HEK293 (cell line): ENCODE data around the gene CLDN6.

Source experiments
- MZF1 ChIP-seq: fragments of 450-650 bp; formaldehyde crosslinking; IDR thresholded peaks from 2 replicates; pipeline ENCODE4 v1.5.1; 2017; ENCODE audit warnings: missing biosample characterization, missing genetic modification characterization, borderline replicate concordance
- RBAK ChIP-seq: fragments of 450-650 bp; formaldehyde crosslinking; IDR thresholded peaks from 2 replicates; pipeline ENCODE4 v1.5.1; 2016; ENCODE audit warnings: missing biosample characterization, missing genetic modification characterization
- SCRT2 ChIP-seq: fragments of 450-650 bp; formaldehyde crosslinking; IDR thresholded peaks from 2 replicates; pipeline ENCODE4 v1.5.1; 2016; ENCODE audit warnings: missing biosample characterization, missing genetic modification characterization
- ZFP37 ChIP-seq: fragments of 450-650 bp; formaldehyde crosslinking; IDR thresholded peaks from 2 replicates; pipeline ENCODE4 v1.5.1; 2016; ENCODE audit warnings: missing biosample characterization, missing genetic modification characterization
- ZNF146 ChIP-seq: fragments of 450-650 bp; formaldehyde crosslinking; IDR thresholded peaks from 2 replicates; pipeline ENCODE4 v1.5.1; 2016; ENCODE audit warnings: missing biosample characterization, missing genetic modification characterization
- ZNF202 ChIP-seq: fragments of 450-650 bp; formaldehyde crosslinking; IDR thresholded peaks from 2 replicates; pipeline ENCODE4 v1.5.1; 2016; ENCODE audit warnings: missing biosample characterization, missing genetic modification characterization, borderline replicate concordance
- ZNF266 ChIP-seq: fragments of 450-650 bp; formaldehyde crosslinking; IDR thresholded peaks from 2 replicates; pipeline ENCODE4 v1.5.1; 2016; ENCODE audit warnings: missing biosample characterization, missing genetic modification characterization, low read depth
- ZNF366 ChIP-seq: fragments of 450-650 bp; formaldehyde crosslinking; conservative IDR thresholded peaks from 2 replicates; pipeline ENCODE4 v1.5.1; 2016; ENCODE audit warnings: missing biosample characterization, missing genetic modification characterization
- ZNF37A ChIP-seq: fragments of 450-650 bp; IDR thresholded peaks from 2 replicates; pipeline ENCODE4 v1.5.1; 2018; ENCODE audit warnings: missing biosample characterization, missing genetic modification characterization
- ZNF433 ChIP-seq: fragments of 450-650 bp; formaldehyde crosslinking; IDR thresholded peaks from 2 replicates; pipeline ENCODE4 v1.5.1; 2016; ENCODE audit warnings: missing biosample characterization, missing genetic modification characterization, low read depth
- ZNF473 ChIP-seq: fragments of 450-650 bp; formaldehyde crosslinking; IDR thresholded peaks from 2 replicates; pipeline ENCODE4 v1.5.1; 2017; ENCODE audit warnings: missing biosample characterization, missing genetic modification characterization
- ZNF558 ChIP-seq: fragments of 450-650 bp; formaldehyde crosslinking; IDR thresholded peaks from 2 replicates; pipeline ENCODE4 v1.5.1; 2016; ENCODE audit warnings: missing biosample characterization, missing genetic modification characterization
- ZNF600 ChIP-seq: fragments of 450-650 bp; formaldehyde crosslinking; IDR thresholded peaks from 2 replicates; pipeline ENCODE4 v1.5.1; 2016; ENCODE audit warnings: missing biosample characterization, missing genetic modification characterization
- ZNF621 ChIP-seq: fragments of 450-650 bp; formaldehyde crosslinking; IDR thresholded peaks from 2 replicates; pipeline ENCODE4 v1.5.1; 2017; ENCODE audit warnings: missing biosample characterization, missing genetic modification characterization
- ZNF660 ChIP-seq: fragments of 450-650 bp; IDR thresholded peaks from 2 replicates; pipeline ENCODE4 v1.5.1; 2018; ENCODE audit warnings: missing biosample characterization, mild to moderate bottlenecking, missing genetic modification characterization
- ZNF792 ChIP-seq: fragments of 450-650 bp; formaldehyde crosslinking; IDR thresholded peaks from 2 replicates; pipeline ENCODE4 v1.5.1; 2016; ENCODE audit warnings: missing biosample characterization, missing genetic modification characterization
- ZSCAN16 ChIP-seq: fragments of 450-650 bp; formaldehyde crosslinking; IDR thresholded peaks from 2 replicates; pipeline ENCODE4 v1.5.1; 2016; ENCODE audit warnings: missing biosample characterization, missing genetic modification characterization
- ZSCAN30 ChIP-seq: fragments of 450-650 bp; IDR thresholded peaks from 2 replicates; pipeline ENCODE4 v1.5.1; 2018; ENCODE audit warnings: missing biosample characterization, mild to moderate bottlenecking, missing genetic modification characterization, moderate library complexity
- TF ChIP-seq, protein P1 (sequence below): fragments of 450-650 bp; formaldehyde crosslinking; IDR thresholded peaks from 2 replicates; pipeline ENCODE4 v1.5.1; 2016; ENCODE audit warnings: missing biosample characterization, missing genetic modification characterization, borderline replicate concordance
- TF ChIP-seq, protein P2 (sequence below): fragments of 450-650 bp; formaldehyde crosslinking; IDR thresholded peaks from 2 replicates; pipeline ENCODE4 v1.5.1; 2017; ENCODE audit warnings: missing biosample characterization, mild to moderate bottlenecking, missing genetic modification characterization, moderate library complexity
- TF ChIP-seq, protein P3 (sequence below): fragments of 450-650 bp; formaldehyde crosslinking; IDR thresholded peaks from 2 replicates; pipeline ENCODE4 v1.5.1; 2016; ENCODE audit warnings: missing biosample characterization, missing genetic modification characterization
- TF ChIP-seq, protein P4 (sequence below): fragments of 450-650 bp; formaldehyde crosslinking; IDR thresholded peaks from 2 replicates; pipeline ENCODE4 v1.5.1; 2017; ENCODE audit warnings: missing biosample characterization, missing genetic modification characterization
- TF ChIP-seq, protein P5 (sequence below): fragments of 450-650 bp; formaldehyde crosslinking; IDR thresholded peaks from 2 replicates; pipeline ENCODE4 v1.5.1; 2016; ENCODE audit warnings: missing biosample characterization, missing genetic modification characterization, low read depth
- TF ChIP-seq, protein P6 (sequence below): fragments of 450-650 bp; formaldehyde crosslinking; IDR thresholded peaks from 2 replicates; pipeline ENCODE4 v1.5.1; 2016; ENCODE audit warnings: missing biosample characterization, missing genetic modification characterization
- TF ChIP-seq, protein P7 (sequence below): fragments of 450-650 bp; formaldehyde crosslinking; optimal IDR thresholded peaks from 2 replicates; pipeline ENCODE3; 2016; ENCODE audit warnings: missing biosample characterization, mild to moderate bottlenecking, missing genetic modification characterization

The CLDN6 gene

DNA sequence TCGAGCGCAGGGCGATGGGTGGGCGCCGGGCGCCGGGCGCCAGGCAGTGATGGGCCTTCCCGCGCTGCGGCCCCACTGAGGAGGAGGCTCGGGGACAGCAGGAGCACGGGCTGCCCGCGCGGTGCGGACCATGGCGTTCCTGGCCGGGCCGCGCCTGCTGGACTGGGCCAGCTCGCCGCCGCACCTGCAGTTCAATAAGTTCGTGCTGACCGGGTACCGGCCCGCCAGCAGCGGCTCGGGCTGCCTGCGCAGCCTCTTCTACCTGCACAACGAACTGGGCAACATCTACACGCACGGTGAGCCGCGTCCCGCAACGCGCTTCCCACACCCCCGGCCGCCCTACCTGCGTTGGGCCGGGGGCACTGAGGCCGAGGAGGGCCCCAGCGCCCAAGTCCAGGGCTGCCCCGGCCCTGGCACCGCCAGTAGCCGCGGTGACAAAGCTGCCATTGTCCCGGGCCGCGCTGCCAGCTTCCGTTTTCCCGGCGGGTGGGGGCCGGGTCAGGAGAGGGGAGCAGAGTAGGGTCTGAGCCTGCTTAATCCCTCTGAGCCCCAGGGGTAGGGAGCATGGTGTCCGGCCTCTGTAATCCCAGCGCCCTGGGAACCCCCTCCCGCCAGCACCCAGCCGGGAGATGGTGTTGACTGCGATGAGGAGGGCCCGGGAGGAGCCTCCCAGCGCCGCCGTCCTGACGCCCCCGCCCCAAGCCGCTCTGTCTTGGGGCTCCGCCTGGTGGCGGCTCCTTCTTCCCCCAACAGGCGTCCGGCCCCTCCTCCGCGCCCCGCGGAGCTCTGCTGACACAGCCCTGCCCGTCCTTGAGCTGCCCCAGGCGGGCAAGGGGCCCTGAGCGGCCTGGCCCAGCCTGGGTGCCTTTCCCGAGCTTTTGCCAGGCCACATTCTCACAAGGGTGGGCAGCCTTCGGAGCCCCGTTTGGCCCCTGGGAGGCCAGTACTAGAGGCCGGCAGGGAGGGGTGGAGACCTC is 48.1 kb downstream of the CLDN6 start (continued):
- TF ChIP-seq ZNF600 (tag by site-specific recombination) (peak; percentile 71), ZNF37A (no peak), SCRT2 (tag by site-specific recombination) (peak; percentile 73), ZNF266 (tag by site-specific recombination) (no peak), ZNF621 (no peak), ZSCAN16 (tag by site-specific recombination) (no peak), ZNF146 (tag by site-specific recombination) (no peak; the same call in none of the 2 replicates), ZNF366 (tag by site-specific recombination) (no peak), ZNF792 (tag by site-specific recombination) (no peak), ZNF473 (tag by site-specific recombination) (no peak), MZF1 (tag by site-specific recombination) (0 out of 2 replicates have a peak, but pooled peaks have one; percentile 18), RBAK (tag by site-specific recombination) (no peak), ZNF558 (tag by site-specific recombination) (no peak), ZNF660 (tag by site-specific recombination) (peak; percentile 83), ZNF433 (tag by site-specific recombination) (no peak), ZFP37 (tag by site-specific recombination) (peak; percentile 67; the same call in 1 of the 2 replicates), ZSCAN30 (tag by site-specific recombination) (peak; percentile 75), ZNF202 (tag by site-specific recombination) (no peak)
- TF ChIP-seq, protein P1, sequence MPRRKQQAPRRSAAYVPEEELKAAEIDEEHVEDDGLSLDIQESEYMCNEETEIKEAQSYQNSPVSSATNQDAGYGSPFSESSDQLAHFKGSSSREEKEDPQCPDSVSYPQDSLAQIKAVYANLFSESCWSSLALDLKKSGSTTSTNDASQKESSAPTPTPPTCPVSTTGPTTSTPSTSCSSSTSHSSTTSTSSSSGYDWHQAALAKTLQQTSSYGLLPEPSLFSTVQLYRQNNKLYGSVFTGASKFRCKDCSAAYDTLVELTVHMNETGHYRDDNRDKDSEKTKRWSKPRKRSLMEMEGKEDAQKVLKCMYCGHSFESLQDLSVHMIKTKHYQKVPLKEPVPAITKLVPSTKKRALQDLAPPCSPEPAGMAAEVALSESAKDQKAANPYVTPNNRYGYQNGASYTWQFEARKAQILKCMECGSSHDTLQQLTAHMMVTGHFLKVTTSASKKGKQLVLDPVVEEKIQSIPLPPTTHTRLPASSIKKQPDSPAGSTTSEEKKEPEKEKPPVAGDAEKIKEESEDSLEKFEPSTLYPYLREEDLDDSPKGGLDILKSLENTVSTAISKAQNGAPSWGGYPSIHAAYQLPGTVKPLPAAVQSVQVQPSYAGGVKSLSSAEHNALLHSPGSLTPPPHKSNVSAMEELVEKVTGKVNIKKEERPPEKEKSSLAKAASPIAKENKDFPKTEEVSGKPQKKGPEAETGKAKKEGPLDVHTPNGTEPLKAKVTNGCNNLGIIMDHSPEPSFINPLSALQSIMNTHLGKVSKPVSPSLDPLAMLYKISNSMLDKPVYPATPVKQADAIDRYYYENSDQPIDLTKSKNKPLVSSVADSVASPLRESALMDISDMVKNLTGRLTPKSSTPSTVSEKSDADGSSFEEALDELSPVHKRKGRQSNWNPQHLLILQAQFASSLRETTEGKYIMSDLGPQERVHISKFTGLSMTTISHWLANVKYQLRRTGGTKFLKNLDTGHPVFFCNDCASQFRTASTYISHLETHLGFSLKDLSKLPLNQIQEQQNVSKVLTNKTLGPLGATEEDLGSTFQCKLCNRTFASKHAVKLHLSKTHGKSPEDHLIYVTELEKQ, result no peak
- TF ChIP-seq, protein P2, sequence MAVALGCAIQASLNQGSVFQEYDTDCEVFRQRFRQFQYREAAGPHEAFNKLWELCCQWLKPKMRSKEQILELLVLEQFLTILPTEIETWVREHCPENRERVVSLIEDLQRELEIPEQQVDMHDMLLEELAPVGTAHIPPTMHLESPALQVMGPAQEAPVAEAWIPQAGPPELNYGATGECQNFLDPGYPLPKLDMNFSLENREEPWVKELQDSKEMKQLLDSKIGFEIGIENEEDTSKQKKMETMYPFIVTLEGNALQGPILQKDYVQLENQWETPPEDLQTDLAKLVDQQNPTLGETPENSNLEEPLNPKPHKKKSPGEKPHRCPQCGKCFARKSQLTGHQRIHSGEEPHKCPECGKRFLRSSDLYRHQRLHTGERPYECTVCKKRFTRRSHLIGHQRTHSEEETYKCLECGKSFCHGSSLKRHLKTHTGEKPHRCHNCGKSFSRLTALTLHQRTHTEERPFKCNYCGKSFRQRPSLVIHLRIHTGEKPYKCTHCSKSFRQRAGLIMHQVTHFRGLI, result peak; percentile 33; the same call in 1 of the 2 replicates
- TF ChIP-seq, protein P3, sequence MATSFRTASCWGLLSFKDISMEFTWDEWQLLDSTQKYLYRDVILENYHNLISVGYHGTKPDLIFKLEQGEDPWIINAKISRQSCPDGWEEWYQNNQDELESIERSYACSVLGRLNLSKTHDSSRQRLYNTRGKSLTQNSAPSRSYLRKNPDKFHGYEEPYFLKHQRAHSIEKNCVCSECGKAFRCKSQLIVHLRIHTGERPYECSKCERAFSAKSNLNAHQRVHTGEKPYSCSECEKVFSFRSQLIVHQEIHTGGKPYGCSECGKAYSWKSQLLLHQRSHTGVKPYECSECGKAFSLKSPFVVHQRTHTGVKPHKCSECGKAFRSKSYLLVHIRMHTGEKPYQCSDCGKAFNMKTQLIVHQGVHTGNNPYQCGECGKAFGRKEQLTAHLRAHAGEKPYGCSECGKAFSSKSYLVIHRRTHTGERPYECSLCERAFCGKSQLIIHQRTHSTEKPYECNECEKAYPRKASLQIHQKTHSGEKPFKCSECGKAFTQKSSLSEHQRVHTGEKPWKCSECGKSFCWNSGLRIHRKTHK (tag by site-specific recombination), result no peak
- TF ChIP-seq, protein P4, sequence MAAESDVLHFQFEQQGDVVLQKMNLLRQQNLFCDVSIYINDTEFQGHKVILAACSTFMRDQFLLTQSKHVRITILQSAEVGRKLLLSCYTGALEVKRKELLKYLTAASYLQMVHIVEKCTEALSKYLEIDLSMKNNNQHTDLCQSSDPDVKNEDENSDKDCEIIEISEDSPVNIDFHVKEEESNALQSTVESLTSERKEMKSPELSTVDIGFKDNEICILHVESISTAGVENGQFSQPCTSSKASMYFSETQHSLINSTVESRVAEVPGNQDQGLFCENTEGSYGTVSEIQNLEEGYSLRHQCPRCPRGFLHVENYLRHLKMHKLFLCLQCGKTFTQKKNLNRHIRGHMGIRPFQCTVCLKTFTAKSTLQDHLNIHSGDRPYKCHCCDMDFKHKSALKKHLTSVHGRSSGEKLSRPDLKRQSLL (tag by site-specific recombination), result peak; percentile 52; the same call in 1 of the 2 replicates
- TF ChIP-seq, protein P5, sequence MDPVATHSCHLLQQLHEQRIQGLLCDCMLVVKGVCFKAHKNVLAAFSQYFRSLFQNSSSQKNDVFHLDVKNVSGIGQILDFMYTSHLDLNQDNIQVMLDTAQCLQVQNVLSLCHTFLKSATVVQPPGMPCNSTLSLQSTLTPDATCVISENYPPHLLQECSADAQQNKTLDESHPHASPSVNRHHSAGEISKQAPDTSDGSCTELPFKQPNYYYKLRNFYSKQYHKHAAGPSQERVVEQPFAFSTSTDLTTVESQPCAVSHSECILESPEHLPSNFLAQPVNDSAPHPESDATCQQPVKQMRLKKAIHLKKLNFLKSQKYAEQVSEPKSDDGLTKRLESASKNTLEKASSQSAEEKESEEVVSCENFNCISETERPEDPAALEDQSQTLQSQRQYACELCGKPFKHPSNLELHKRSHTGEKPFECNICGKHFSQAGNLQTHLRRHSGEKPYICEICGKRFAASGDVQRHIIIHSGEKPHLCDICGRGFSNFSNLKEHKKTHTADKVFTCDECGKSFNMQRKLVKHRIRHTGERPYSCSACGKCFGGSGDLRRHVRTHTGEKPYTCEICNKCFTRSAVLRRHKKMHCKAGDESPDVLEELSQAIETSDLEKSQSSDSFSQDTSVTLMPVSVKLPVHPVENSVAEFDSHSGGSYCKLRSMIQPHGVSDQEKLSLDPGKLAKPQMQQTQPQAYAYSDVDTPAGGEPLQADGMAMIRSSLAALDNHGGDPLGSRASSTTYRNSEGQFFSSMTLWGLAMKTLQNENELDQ (tag by site-specific recombination), result no peak
- TF ChIP-seq, protein P6, sequence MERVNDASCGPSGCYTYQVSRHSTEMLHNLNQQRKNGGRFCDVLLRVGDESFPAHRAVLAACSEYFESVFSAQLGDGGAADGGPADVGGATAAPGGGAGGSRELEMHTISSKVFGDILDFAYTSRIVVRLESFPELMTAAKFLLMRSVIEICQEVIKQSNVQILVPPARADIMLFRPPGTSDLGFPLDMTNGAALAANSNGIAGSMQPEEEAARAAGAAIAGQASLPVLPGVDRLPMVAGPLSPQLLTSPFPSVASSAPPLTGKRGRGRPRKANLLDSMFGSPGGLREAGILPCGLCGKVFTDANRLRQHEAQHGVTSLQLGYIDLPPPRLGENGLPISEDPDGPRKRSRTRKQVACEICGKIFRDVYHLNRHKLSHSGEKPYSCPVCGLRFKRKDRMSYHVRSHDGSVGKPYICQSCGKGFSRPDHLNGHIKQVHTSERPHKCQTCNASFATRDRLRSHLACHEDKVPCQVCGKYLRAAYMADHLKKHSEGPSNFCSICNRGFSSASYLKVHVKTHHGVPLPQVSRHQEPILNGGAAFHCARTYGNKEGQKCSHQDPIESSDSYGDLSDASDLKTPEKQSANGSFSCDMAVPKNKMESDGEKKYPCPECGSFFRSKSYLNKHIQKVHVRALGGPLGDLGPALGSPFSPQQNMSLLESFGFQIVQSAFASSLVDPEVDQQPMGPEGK (tag by site-specific recombination), result peak; percentile 98
- TF ChIP-seq, protein P7, sequence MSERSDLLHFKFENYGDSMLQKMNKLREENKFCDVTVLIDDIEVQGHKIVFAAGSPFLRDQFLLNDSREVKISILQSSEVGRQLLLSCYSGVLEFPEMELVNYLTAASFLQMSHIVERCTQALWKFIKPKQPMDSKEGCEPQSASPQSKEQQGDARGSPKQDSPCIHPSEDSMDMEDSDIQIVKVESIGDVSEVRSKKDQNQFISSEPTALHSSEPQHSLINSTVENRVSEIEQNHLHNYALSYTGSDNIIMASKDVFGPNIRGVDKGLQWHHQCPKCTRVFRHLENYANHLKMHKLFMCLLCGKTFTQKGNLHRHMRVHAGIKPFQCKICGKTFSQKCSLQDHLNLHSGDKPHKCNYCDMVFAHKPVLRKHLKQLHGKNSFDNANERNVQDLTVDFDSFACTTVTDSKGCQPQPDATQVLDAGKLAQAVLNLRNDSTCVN (tag by site-specific recombination), result peak; percentile 51
